Smooth muscle cell (in vitro differentiated cells): ENCODE measurements around the gene HOXD12. TPM values are rescaled to one million over a fixed set of nuclear protein-coding genes. Genes with fewer than 3 reads are reported as not detected.

Source experiments
- DNase-seq: peaks from one replicate; lab custom pipeline; 2025; ENCODE audit not compliant: unreplicated experiment; lab: John Stamatoyannopoulos, UW
- H2AFZ ChIP-seq: fragments of 200-600 bp; sonication (generic); 2 replicates; pipeline ENCODE4 v1.6.0; 2016; ENCODE audit warnings: antibody characterized with exemption, low read depth, mild to moderate bottlenecking
- H3F3A ChIP-seq: fragments of 200-600 bp; sonication (generic); 2 replicates; pipeline ENCODE4 v1.6.0; 2017; ENCODE audit warnings: antibody characterized with exemption, low read depth
- H3K27ac ChIP-seq: fragments of 200-600 bp; sonication (generic); 2 replicates; pipeline ENCODE4 v1.5.1; 2016; ENCODE audit warnings: low read depth, mild to moderate bottlenecking
- H3K27me3 ChIP-seq: fragments of 200-600 bp; sonication (generic); 2 replicates; pipeline ENCODE4 v1.6.1; 2016; ENCODE audit warnings: low read depth, mild to moderate bottlenecking
- H3K36me3 ChIP-seq: fragments of 200-600 bp; sonication (generic); 2 replicates; pipeline ENCODE4 v1.5.1; 2016; ENCODE audit warnings: low read depth
- H3K4me1 ChIP-seq: fragments of 200-600 bp; sonication (generic); 2 replicates; pipeline ENCODE4 v1.5.1; 2016; ENCODE audit warnings: low read depth
- H3K4me2 ChIP-seq: fragments of 200-600 bp; sonication (generic); 2 replicates; pipeline ENCODE4 v1.6.0; 2016; ENCODE audit warnings: mild to moderate bottlenecking
- H3K4me3 ChIP-seq: fragments of 200-600 bp; sonication (generic); 2 replicates; pipeline ENCODE4 v1.5.1; 2016; ENCODE audit warnings: mild to moderate bottlenecking
- H3K79me2 ChIP-seq: fragments of 200-600 bp; sonication (generic); 2 replicates; pipeline ENCODE4 v1.6.0; 2016; ENCODE audit warnings: low read depth, mild to moderate bottlenecking
- H3K9ac ChIP-seq: fragments of 200-600 bp; sonication (generic); 2 replicates; pipeline ENCODE4 v1.6.0; 2016; ENCODE audit warnings: low read depth
- H3K9me3 ChIP-seq: fragments of 200-600 bp; sonication (generic); replicated peaks from 2 replicates; pipeline ENCODE4 v1.5.1; 2016; ENCODE audit warnings: low read depth
- H4K20me1 ChIP-seq: fragments of 200-600 bp; sonication (generic); 2 replicates; pipeline ENCODE4 v1.6.0; 2016; ENCODE audit warnings: low read depth
- CTCF ChIP-seq: fragments of 200-600 bp; sonication (generic); IDR thresholded peaks from 2 replicates; pipeline ENCODE4 v1.5.1; 2017; ENCODE audit warnings: borderline replicate concordance, mild to moderate bottlenecking, antibody characterized with exemption; ENCODE audit not compliant: insufficient read depth, poor library complexity, severe bottlenecking
- WGBS: methylation state at CpG from one replicate; pipeline ENCODE4 v1.1.7; 2016; ENCODE audit warnings: low lambda C conversion rate; 5-methylcytosine and 5-hydroxymethylcytosine counted together
- polyA plus RNA-seq: library from polyadenylated mRNA; unstranded; fragments of >200 nt; fragmentation: Nextera tagmentation; extraction: Ambion mirVana; gene quantifications from 2 replicates; pipeline ENCODE4 v1.2.1, GENCODE V29; 2016
- total RNA-seq: library from RNA; depleted of rRNA; stranded (reverse); fragments of >200 nt; gene quantifications from 2 replicates; pipeline ENCODE4 v1.2.3, GENCODE V29; 2014

The HOXD12 gene
- total and polyA plus RNA-seq, 2 experiments from 2014 or later: not detected

- peak within 1 kb of the TSS; percentile 14 for H2AFZ ChIP-seq
- no peaks in the 10 kb centered on the region for H3K36me3 ChIP-seq
- no peaks in the 10 kb centered on the region for H3K79me2 ChIP-seq
- H3K4me2 ChIP-seq: peak within 1 kb of the TSS; percentile 80
- H3K27ac ChIP-seq: no peak within 1 kb of the TSS
- no peak for TF ChIP-seq CTCF
- no peak for DNase-seq
- H3K4me1 ChIP-seq: peaks cover 5% of the 10 kb centered on the region
- H3K9me3 ChIP-seq: no peaks in the 10 kb centered on the region
- peaks cover 100% of the 10 kb centered on the region for H3K27me3 ChIP-seq
- no peaks in the 10 kb centered on the region for H4K20me1 ChIP-seq
- no peaks in the 10 kb centered on the region for H3F3A ChIP-seq
- no peak within 1 kb of the TSS for H3K9ac ChIP-seq
- WGBS: 2% methylated on average over 43 of the region's 95 CpGs
- H3K4me3 ChIP-seq: peak within 1 kb of the TSS; percentile 58
These were observed 7.1 kb upstream of the HOXD12 start, which contains the start of gene HOXD13 for GRCh38 chr2:176092270-176093144. Gene HOXD13, plus strand, starts transcription at chr2:176092721. Its CDS starts 170 bp downstream, at chr2:176092891.

- H3K36me3 ChIP-seq: no peaks in the 10 kb centered on the region
- no peak for TF ChIP-seq CTCF
- peak overlapping the region; percentile 14 for H2AFZ ChIP-seq
- peak overlapping the region; percentile 58 for H3K4me3 ChIP-seq
- no peaks in the 10 kb centered on the region for H3K79me2 ChIP-seq
- WGBS: 3% methylated on average over 48 of the region's 53 CpGs
- no peaks in the 10 kb centered on the region for H4K20me1 ChIP-seq
- DNase-seq: no peak
- H3K27ac ChIP-seq: no peak overlapping the region
- peak overlapping the region; percentile 80 for H3K4me2 ChIP-seq
- H3K4me1 ChIP-seq: no peaks in the 10 kb centered on the region
- no peaks in the 10 kb centered on the region for H3K9me3 ChIP-seq
- peaks cover 100% of the 10 kb centered on the region for H3K27me3 ChIP-seq
- H3F3A ChIP-seq: peaks cover 3% of the 10 kb centered on the region
- H3K9ac ChIP-seq: no peak overlapping the region
These were observed 6.3 kb upstream of the HOXD12 start for GRCh38 chr2:176093145-176093897.

- no peak for DNase-seq
- no peaks in the 10 kb centered on the region for H3K9me3 ChIP-seq
- peak overlapping the region; percentile 58 for H3K4me3 ChIP-seq
- H4K20me1 ChIP-seq: no peaks in the 10 kb centered on the region
- no peak for TF ChIP-seq CTCF
- WGBS: 11% methylated on average over 8 of the region's 8 CpGs
- H3K36me3 ChIP-seq: no peaks in the 10 kb centered on the region
- H3K79me2 ChIP-seq: no peaks in the 10 kb centered on the region
- H3K27ac ChIP-seq: no peak overlapping the region
- H3K27me3 ChIP-seq: peaks cover 100% of the 10 kb centered on the region
- peak overlapping the region; percentile 80 for H3K4me2 ChIP-seq
- H2AFZ ChIP-seq: no peak overlapping the region
- no peak overlapping the region for H3K9ac ChIP-seq
- peaks cover 3% of the 10 kb centered on the region for H3F3A ChIP-seq
- no peaks in the 10 kb centered on the region for H3K4me1 ChIP-seq
These were observed 5.7 kb upstream of the HOXD12 start for GRCh38 chr2:176093898-176094249.
